Esophagus muscularis mucosa (tissue), 4 donors: ENCODE measurements around the gene LRPPRC. TPM values are rescaled to one million over a fixed set of nuclear protein-coding genes. Genes with fewer than 3 reads are reported as not detected.

Experiments
- DNase-seq: peaks from one replicate; pipeline ENCODE4 v3.0.0-alpha.2; 2017; ENCODE audit errors: extremely low spot score
- H3K27ac ChIP-seq, 4 donors: fragments of 200-600 bp; sonication (generic); replicated peaks in 1 of 4; 1 replicate in 3 of 4; 2 replicates in 1 of 4; pipeline ENCODE4 v1.5.1; 2016 to 2019; ENCODE audit warnings: mild to moderate bottlenecking in 1 of 4
- H3K27me3 ChIP-seq, 4 donors: fragments of 200-600 bp; sonication (generic); one replicate each; pipeline versions ENCODE4 v1.5.1 to v1.6.0; 2016 to 2019
- H3K36me3 ChIP-seq, 4 donors: fragments of 200-600 bp; sonication (generic); one replicate each; pipeline ENCODE4 v1.5.1; 2016 to 2019
- H3K4me1 ChIP-seq, 4 donors: fragments of 200-600 bp; sonication (generic); one replicate each; pipeline ENCODE4 v1.5.1; 2016 to 2019
- H3K4me3 ChIP-seq, 4 donors: fragments of 200-600 bp; sonication (generic); 1 replicate in 2 of 4; 2 replicates in 2 of 4; pipeline ENCODE4 v1.5.1; 2016 to 2019; ENCODE audit warnings: mild to moderate bottlenecking in 4 of 4, moderate library complexity in 1 of 4
- H3K9me3 ChIP-seq, 4 donors: fragments of 200-600 bp; sonication (generic); 1 replicate in 3 of 4; 2 replicates in 1 of 4; pipeline ENCODE4 v1.5.1; 2016 to 2019
- EP300 ChIP-seq: sonication (generic); formaldehyde crosslinking; IDR thresholded peaks from one replicate; pipeline ENCODE4 v1.6.1; 2017; ENCODE audit warnings: antibody characterized with exemption
- POLR2A ChIP-seq: fragments of 450-650 bp; IDR thresholded peaks from one replicate; pipeline ENCODE4 v1.6.1; 2017; ENCODE audit warnings: antibody characterized with exemption, moderate library complexity, mild to moderate bottlenecking, low read depth
- POLR2AphosphoS5 ChIP-seq, 2 donors: sonication (generic); formaldehyde crosslinking; IDR thresholded peaks; one replicate each; pipeline ENCODE4 v1.6.1; 2017; ENCODE audit warnings: antibody characterized with exemption in 2 of 2
- WGBS: methylation state at CpG from one replicate; pipeline ENCODE4 v1.1.5; 2018; 5-methylcytosine and 5-hydroxymethylcytosine counted together
- intact Hi-C: fragments of 100-400 bp; cut with DNase I; formaldehyde crosslinking; loops from one replicate; pipeline ENCODE4 v1.15.1; 2023
- total RNA-seq, 4 donors: library from RNA; depleted of rRNA; stranded (reverse); fragments of >200 nt; gene quantifications; one replicate each; pipeline versions ENCODE4 v1.1.0 to v1.2.1, GENCODE V29; 2016
- TF ChIP-seq, protein P1 (sequence below), 3 experiments: fragments of 200-600 bp in 2 of 3; fragments of 450-650 bp in 1 of 3; sonication (generic) in 2 of 3; IDR thresholded peaks; one replicate each; pipeline ENCODE4 v1.5.1; 2017 to 2019; ENCODE audit warnings: antibody characterized with exemption in 3 of 3, mild to moderate bottlenecking in 2 of 3, moderate library complexity in 1 of 3

Gene LRPPRC
- total RNA-seq, 4 donors from 2014 or later = 38.4 to 44.6 (median 43.0) TPM

DNA sequence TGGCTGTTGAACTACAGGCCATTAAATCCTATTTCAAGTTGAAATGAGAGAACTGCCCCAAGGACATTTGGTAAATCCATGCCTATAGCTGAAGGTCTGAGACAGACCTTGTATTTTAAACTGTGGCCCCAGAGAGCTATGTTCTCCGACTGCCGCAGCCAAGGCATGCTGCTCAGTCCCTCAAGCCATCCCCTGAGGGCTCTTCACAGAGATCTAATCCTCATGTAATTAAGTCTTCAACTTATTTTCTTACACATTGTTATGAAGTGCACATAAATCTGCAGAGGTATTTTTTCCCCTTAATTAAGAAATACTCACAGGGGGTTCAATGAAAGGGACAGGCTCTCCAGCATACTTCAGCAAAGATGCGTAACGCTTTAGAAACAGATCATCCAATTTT is 106.4 kb downstream of the LRPPRC start:
- H3K9me3 ChIP-seq = no peaks in the 10 kb centered on the region
- peaks cover 48 to 94% (median 80%) of the 10 kb centered on the region in 4 donors for H3K36me3 ChIP-seq
- intact Hi-C loops = no loop called here
- H3K4me1 ChIP-seq = no peaks in the 10 kb centered on the region
- 97% methylated on average over 4 of the region's 4 CpGs for WGBS
- no peak overlapping the region for H3K27ac ChIP-seq
- H3K4me3 ChIP-seq = no peak overlapping the region
- no peak for DNase-seq
- no peak for TF ChIP-seq POLR2A
- no peak for TF ChIP-seq POLR2AphosphoS5 (IDR thresholded peaks at IDR 0.05)
- TF ChIP-seq, protein P1, sequence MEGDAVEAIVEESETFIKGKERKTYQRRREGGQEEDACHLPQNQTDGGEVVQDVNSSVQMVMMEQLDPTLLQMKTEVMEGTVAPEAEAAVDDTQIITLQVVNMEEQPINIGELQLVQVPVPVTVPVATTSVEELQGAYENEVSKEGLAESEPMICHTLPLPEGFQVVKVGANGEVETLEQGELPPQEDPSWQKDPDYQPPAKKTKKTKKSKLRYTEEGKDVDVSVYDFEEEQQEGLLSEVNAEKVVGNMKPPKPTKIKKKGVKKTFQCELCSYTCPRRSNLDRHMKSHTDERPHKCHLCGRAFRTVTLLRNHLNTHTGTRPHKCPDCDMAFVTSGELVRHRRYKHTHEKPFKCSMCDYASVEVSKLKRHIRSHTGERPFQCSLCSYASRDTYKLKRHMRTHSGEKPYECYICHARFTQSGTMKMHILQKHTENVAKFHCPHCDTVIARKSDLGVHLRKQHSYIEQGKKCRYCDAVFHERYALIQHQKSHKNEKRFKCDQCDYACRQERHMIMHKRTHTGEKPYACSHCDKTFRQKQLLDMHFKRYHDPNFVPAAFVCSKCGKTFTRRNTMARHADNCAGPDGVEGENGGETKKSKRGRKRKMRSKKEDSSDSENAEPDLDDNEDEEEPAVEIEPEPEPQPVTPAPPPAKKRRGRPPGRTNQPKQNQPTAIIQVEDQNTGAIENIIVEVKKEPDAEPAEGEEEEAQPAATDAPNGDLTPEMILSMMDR (IDR thresholded peaks at IDR 0.05) = no peak
- no peak for TF ChIP-seq EP300
- no peaks in the 10 kb centered on the region for H3K27me3 ChIP-seq

DNA sequence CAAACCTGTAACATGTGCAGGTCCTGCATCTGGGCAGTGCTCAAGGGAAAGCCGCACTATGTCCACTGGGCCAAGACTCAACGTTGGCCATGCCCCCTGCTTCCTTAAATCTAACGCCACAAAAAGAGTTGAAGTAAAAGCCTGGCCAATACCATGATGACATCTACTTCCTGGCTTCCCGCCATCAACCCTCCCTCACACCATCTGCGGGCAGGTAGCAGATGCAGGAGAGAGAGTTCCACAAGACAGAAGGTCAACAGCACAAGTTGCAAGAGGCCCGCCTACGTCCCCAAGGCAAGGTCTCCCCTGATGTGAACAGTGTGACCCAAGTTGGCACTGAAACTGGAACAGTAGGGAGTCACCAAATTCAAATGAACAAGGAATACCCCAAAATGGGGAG is 108.6 kb downstream of the LRPPRC start:
- H3K36me3 ChIP-seq = peaks cover 31 to 71% (median 60%) of the 10 kb centered on the region in 4 donors
- H3K4me1 ChIP-seq = no peaks in the 10 kb centered on the region
- H3K27ac ChIP-seq = no peak overlapping the region
- TF ChIP-seq POLR2A (no peak), EP300 (no peak), POLR2AphosphoS5 (IDR thresholded peaks at IDR 0.05) (no peak)
- TF ChIP-seq, protein P1 (IDR thresholded peaks at IDR 0.05) = no peak
- intact Hi-C loops = no loop called here
- H3K4me3 ChIP-seq = no peak overlapping the region
- 89% methylated on average over 7 of the region's 7 CpGs for WGBS
- DNase-seq = no peak
- no peaks in the 10 kb centered on the region for H3K27me3 ChIP-seq
- H3K9me3 ChIP-seq = no peaks in the 10 kb centered on the region

DNA sequence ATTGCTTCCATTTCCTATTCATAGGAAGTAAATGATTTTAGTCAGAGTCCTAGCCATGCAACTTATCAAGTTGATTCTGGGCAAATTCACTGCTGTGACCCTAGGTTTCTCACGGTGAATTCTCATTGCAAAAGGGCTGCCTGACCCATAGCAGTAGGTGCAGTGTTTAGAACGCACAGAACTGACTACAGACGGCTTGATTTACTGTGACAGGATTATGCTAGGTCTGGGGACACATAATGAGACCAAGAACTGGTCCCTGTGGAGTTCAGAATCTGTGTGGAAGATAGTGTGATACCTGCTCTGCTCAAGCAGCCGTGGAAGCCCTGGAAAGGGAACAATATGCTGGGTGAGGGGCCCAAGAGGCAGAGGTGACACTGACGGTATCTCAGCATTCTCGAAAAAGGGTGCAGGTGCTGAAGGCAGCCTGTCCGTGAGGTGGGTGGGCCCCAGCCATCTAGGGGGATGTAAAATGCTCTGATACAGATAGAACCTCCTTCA is 110.6 kb downstream of the LRPPRC start:
- no peak for DNase-seq
- no peak overlapping the region for H3K27ac ChIP-seq
- H3K4me3 ChIP-seq = no peak overlapping the region
- TF ChIP-seq, protein P1 (IDR thresholded peaks at IDR 0.05) = no peak
- TF ChIP-seq POLR2A (no peak), EP300 (no peak), POLR2AphosphoS5 (IDR thresholded peaks at IDR 0.05) (no peak)
- H3K4me1 ChIP-seq = no peaks in the 10 kb centered on the region
- H3K27me3 ChIP-seq = no peaks in the 10 kb centered on the region
- intact Hi-C loops = no loop called here
- WGBS = 83% methylated on average over 7 of the region's 7 CpGs
- peaks cover 18 to 51% (median 40%) of the 10 kb centered on the region in 4 donors for H3K36me3 ChIP-seq
- no peaks in the 10 kb centered on the region for H3K9me3 ChIP-seq

DNA sequence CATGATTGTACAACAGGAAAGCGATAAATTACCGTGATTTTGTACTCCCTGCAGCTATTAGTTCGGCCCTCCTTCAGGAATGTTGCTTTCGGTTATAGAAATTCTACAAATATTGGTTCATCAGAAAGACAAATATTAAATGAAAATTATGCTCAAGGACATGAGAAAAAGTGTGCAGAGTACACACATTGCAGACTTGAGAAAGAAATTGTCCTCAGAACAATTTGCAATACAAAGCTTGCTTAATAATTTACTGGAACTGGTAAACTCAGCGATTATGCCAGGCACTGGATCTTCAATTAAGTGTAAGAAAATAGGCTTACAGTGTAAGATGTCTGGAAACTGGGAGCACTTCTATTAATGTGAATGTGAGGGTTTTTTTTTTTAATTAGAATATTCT is 111.1 kb downstream of the LRPPRC start:
- intact Hi-C loops = no loop called here
- TF ChIP-seq POLR2AphosphoS5 (IDR thresholded peaks at IDR 0.05) (no peak), EP300 (no peak), POLR2A (no peak)
- TF ChIP-seq, protein P1 (IDR thresholded peaks at IDR 0.05) = no peak
- no peak overlapping the region for H3K4me3 ChIP-seq
- peaks cover 16 to 46% (median 35%) of the 10 kb centered on the region in 4 donors for H3K36me3 ChIP-seq
- no peaks in the 10 kb centered on the region for H3K27me3 ChIP-seq
- DNase-seq = no peak
- 90% methylated on average over 5 of the region's 5 CpGs for WGBS
- H3K9me3 ChIP-seq = no peaks in the 10 kb centered on the region
- H3K4me1 ChIP-seq = no peaks in the 10 kb centered on the region
- no peak overlapping the region for H3K27ac ChIP-seq

DNA sequence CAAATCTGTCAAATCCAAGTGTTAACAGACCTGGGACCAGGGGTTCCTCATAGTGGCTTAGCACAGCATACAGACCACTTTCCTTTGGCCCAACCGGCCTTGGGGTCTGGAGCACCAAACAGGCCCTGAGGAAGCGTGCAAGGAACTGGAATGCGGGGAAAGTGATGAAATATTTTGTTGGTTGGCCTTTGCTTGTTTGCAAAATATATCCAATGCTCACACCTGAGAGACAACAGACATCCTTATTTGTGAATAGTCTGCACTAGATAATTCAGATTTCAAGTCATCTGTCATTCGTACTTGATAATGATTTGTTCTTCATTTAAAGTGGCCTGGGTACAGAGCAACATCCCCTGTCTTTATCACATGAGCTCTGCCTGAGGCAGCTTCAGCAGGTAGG is 113.5 kb downstream of the LRPPRC start:
- 94% methylated on average over 4 of the region's 4 CpGs for whole genome bisulfite sequencing
- TF ChIP-seq EP300 (no peak), POLR2AphosphoS5 (IDR thresholded peaks at IDR 0.05) (no peak), POLR2A (no peak)
- TF ChIP-seq, protein P1 (IDR thresholded peaks at IDR 0.05) = no peak
- H3K36me3 ChIP-seq = peaks cover 0 to 23% (median 16%) of the 10 kb centered on the region in 4 donors
- H3K4me3 ChIP-seq = no peak overlapping the region
- DNase-seq = no peak
- peaks cover 0 to 7% (median 3%) of the 10 kb centered on the region in 4 donors for H3K4me1 ChIP-seq
- H3K9me3 ChIP-seq = no peaks in the 10 kb centered on the region
- intact Hi-C loops = no loop called here
- no peak overlapping the region for H3K27ac ChIP-seq
- H3K27me3 ChIP-seq = peaks cover 0 to 8% (median 0%) of the 10 kb centered on the region in 4 donors
